GM12878 (cell line): ENCODE results near the gene ATP2B1. TPM values are rescaled to one million over a fixed set of nuclear protein-coding genes. Genes with fewer than 3 reads are reported as not detected.

ENCODE experiments used
- ATF2 ChIP-seq: IDR thresholded peaks from 2 replicates; pipeline ENCODE4 v1.6.1; 2012; ENCODE audit warnings: low read length, inconsistent platforms
- BACH1 ChIP-seq: fragments of 450-650 bp; IDR thresholded peaks from 2 replicates; pipeline ENCODE4 v1.6.1; 2017; ENCODE audit warnings: mild to moderate bottlenecking, borderline replicate concordance
- BHLHE40 ChIP-seq, 2 experiments: fragments of 450-650 bp in 1 of 2; IDR thresholded peaks; 2 replicates each; pipeline ENCODE4 v1.6.1; 2011 to 2017; ENCODE audit warnings: low read depth in 2 of 2, borderline replicate concordance in 1 of 2, improper control_type of control experiment in 1 of 2, low read length in 1 of 2, mild to moderate bottlenecking in 1 of 2
- CHD4 ChIP-seq: fragments of 200-600 bp; sonication (generic); IDR thresholded peaks from 2 replicates; pipeline ENCODE4 v1.6.1; 2016; ENCODE audit warnings: mild to moderate bottlenecking
- E2F8 ChIP-seq: fragments of 450-650 bp; IDR thresholded peaks from 2 replicates; pipeline ENCODE4 v1.6.1; 2018; ENCODE audit warnings: mild to moderate bottlenecking, low read depth, moderate library complexity; ENCODE audit not compliant: partially characterized antibody
- EED ChIP-seq: sonication (generic); IDR thresholded peaks from 2 replicates; pipeline ENCODE4 v1.6.1; 2016; ENCODE audit warnings: antibody characterized with exemption, low read depth
- JUND ChIP-seq: IDR thresholded peaks from 2 replicates; pipeline ENCODE4 v1.6.1; 2012; ENCODE audit warnings: low read depth, mild to moderate bottlenecking, low read length, improper control_type of control experiment, moderate library complexity
- MXI1 ChIP-seq: fragments of 150-350 bp; IDR thresholded peaks from 2 replicates; pipeline ENCODE4 v1.6.1; 2011; ENCODE audit warnings: low read depth, mild to moderate bottlenecking, inconsistent platforms, low read length, improper control_type of control experiment
- NFIC ChIP-seq: IDR thresholded peaks from 2 replicates; pipeline ENCODE4 v1.6.1; 2012; ENCODE audit warnings: low read depth, mild to moderate bottlenecking, inconsistent platforms, low read length, moderate library complexity
- SKIL ChIP-seq: fragments of 450-650 bp; IDR thresholded peaks from 2 replicates; pipeline ENCODE4 v1.6.1; 2017; ENCODE audit warnings: mild to moderate bottlenecking, low read depth, inconsistent platforms; ENCODE audit not compliant: poor library complexity, severe bottlenecking
- SP1 ChIP-seq: IDR thresholded peaks from one replicate; pipeline ENCODE4 v1.6.1; 2011; ENCODE audit warnings: low read depth, low read length
- SUPT20H ChIP-seq: IDR thresholded peaks from 2 replicates; pipeline ENCODE4 v1.6.1; 2011; ENCODE audit warnings: low read depth, mild to moderate bottlenecking, low read length, moderate library complexity, borderline replicate concordance; ENCODE audit not compliant: control insufficient read depth
- YBX1 ChIP-seq: fragments of 450-650 bp; IDR thresholded peaks from 2 replicates; pipeline ENCODE4 v1.6.1; 2016; ENCODE audit warnings: antibody characterized with exemption
- ZBED1 ChIP-seq: IDR thresholded peaks from 2 replicates; pipeline ENCODE4 v1.6.1; 2016; ENCODE audit warnings: borderline replicate concordance
- ZNF384 ChIP-seq: IDR thresholded peaks from 2 replicates; pipeline ENCODE4 v1.6.1; 2012; ENCODE audit warnings: low read depth, mild to moderate bottlenecking, low read length, improper control_type of control experiment, borderline replicate concordance
- ZNF687 ChIP-seq: fragments of 450-650 bp; IDR thresholded peaks from 2 replicates; pipeline ENCODE4 v1.6.1; 2017; ENCODE audit warnings: mild to moderate bottlenecking, moderate library complexity
- ZZZ3 ChIP-seq: IDR thresholded peaks from 2 replicates; pipeline ENCODE4 v1.6.1; 2011; ENCODE audit warnings: low read depth; ENCODE audit not compliant: control insufficient read depth, insufficient read length
- polyA plus RNA-seq, 11 experiments: library from polyadenylated mRNA; depleted of rRNA in 4 of 11; unstranded in 6 of 11; stranded (reverse) in 5 of 11; fragments of >200 nt; fragmentation: Nextera tagmentation in 4 of 11; fragmentation: Illumina TruSeq in 1 of 11; extraction: Ambion mirVana in 4 of 11; extraction: Trizol in 1 of 11; gene quantifications; 1 replicate in 1 of 11; 2 replicates in 10 of 11; pipeline versions ENCODE4 v1.2.1 to v1.2.3, GENCODE V29; 2011 to 2016; ENCODE audit warnings: inconsistent platforms in 2 of 11, missing spikeins in 2 of 11, low read depth in 1 of 11
- total RNA-seq, 4 experiments: library from RNA; depleted of rRNA in 3 of 4; stranded (reverse); fragments of >200 nt in 3 of 4; fragmentation: Illumina TruSeq in 1 of 4; extraction: Trizol in 1 of 4; gene quantifications; 2 replicates each; pipeline versions ENCODE4 v1.2.1 to v1.2.3, GENCODE V29; 2013 to 2021

Gene ATP2B1
- total and polyA plus RNA-seq, 10 of the 15 experiments (the other 5 are each of a cell fraction or from before 2014, with no cell fraction given) = 15.9 to 67.8 (median 48.5) TPM

DNA sequence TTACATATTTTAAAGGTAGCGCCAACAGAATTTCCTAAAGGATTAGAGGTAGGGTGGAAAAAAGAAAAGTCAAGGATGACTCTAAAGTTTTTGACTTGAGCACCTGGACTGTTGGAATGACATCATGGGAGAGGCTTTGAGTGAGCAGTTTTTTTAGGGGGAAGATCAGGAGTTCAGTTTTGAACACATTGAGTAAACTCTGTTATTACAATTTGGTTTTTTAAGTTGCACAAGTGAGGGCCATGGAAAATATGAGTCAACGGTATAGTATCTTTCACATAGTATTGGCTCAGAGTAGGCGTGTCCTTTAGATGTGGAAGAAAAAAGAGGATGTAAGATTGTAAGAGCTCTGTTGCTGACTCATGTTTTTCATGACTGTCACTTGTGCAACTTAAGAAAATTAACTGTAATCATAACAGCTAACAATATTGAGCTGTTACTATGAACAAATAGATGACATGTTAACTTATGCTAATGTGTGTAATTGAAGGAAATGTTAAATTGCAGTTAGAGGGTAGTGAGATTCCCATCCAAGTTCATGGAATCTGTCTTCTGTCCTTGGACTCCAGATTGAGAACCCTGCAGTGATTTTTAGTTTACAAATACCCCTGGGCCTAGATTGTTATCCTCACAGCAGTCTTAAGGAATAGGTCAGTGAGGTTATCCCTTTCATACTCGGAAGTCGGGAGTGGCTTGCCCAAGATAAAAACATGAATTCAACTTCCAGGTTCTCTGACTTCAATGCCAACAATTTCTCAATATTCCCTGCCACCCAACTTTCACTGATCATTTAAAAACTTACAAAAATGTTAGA, 48.2 kb upstream of the ATP2B1 start (continued):
- TF ChIP-seq ATF2 (peak; percentile 100), MXI1 (no peak), SUPT20H (no peak), BACH1 (peak; percentile 99), NFIC (peak; percentile 99), ZZZ3 (no peak), SKIL (peak; percentile 89), YBX1 (no peak), CHD4 (no peak), SP1 (no peak), ZNF384 (peak; percentile 84), E2F8 (peak; percentile 75), JUND (peak; percentile 94), ZNF687 (no peak; the same call in 1 of the 2 replicates), BHLHE40 (IDR thresholded peaks at IDR 0.05; ENCODE audit: borderline replicate concordance in 1 of 2, low read depth in 2 of 2, low read length in 1 of 2) (peak; percentile 59 to 75; a peak in 3 of 4 replicates), ZBED1 (peak; percentile 90), EED (peak; percentile 84)
